Fibroblast of lung (primary cell): ENCODE data around the gene CSF2RB. TPM values are rescaled to one million over a fixed set of nuclear protein-coding genes. Genes with fewer than 3 reads are reported as not detected.

Experiments used
- DNase-seq, 2 donors: peaks; one replicate each; pipeline versions ENCODE4 v3.0.0 to v3.0.0-alpha.2; 2010; ENCODE audit warnings: low read depth in 2 of 2
- H2AFZ ChIP-seq: 2 replicates; pipeline ENCODE4 v1.5.1; 2012; ENCODE audit warnings: low read length, control low read depth, inconsistent platforms
- H3K27ac ChIP-seq: 2 replicates; pipeline ENCODE4 v1.5.1; 2011; ENCODE audit warnings: low read length, control low read depth; ENCODE audit not compliant: insufficient read depth
- H3K27me3 ChIP-seq: 2 replicates; pipeline ENCODE4 v1.5.1; 2011; ENCODE audit warnings: mild to moderate bottlenecking, low read length; ENCODE audit not compliant: control insufficient read depth, insufficient read depth
- H3K36me3 ChIP-seq: 2 replicates; pipeline ENCODE4 v1.5.1; 2011; ENCODE audit warnings: low read length; ENCODE audit not compliant: control insufficient read depth, insufficient read depth
- H3K4me1 ChIP-seq: 2 replicates; pipeline ENCODE4 v1.5.1; 2011; ENCODE audit warnings: low read length; ENCODE audit not compliant: control insufficient read depth, insufficient read depth; ENCODE audit errors: extremely low read depth
- H3K4me2 ChIP-seq: 2 replicates; pipeline ENCODE4 v1.5.1; 2011; ENCODE audit warnings: low read length, control low read depth; ENCODE audit not compliant: insufficient read depth; ENCODE audit errors: extremely low read depth
- H3K4me3 ChIP-seq, 4 experiments: fragments of 200-600 bp in 1 of 4; sonication (generic) in 1 of 4; replicated peaks in 1 of 4; 2 replicates each; pipeline ENCODE4 v1.5.1; 2011 to 2016; ENCODE audit warnings: low read length in 4 of 4, low read depth in 3 of 4, mild to moderate bottlenecking in 3 of 4, control low read depth in 2 of 4, inconsistent platforms in 1 of 4, mixed read lengths in 1 of 4; ENCODE audit not compliant: insufficient read depth in 1 of 4; ENCODE audit errors: control extremely low read depth in 1 of 4
- H3K79me2 ChIP-seq: 2 replicates; pipeline ENCODE4 v1.5.1; 2012; ENCODE audit warnings: mild to moderate bottlenecking, low read length, inconsistent platforms; ENCODE audit not compliant: control insufficient read depth, insufficient read depth
- H3K9ac ChIP-seq: 2 replicates; pipeline ENCODE4 v1.5.1; 2011; ENCODE audit warnings: mild to moderate bottlenecking, low read length, control low read depth; ENCODE audit not compliant: insufficient read depth
- H3K9me3 ChIP-seq: 2 replicates; pipeline ENCODE4 v1.5.1; 2012; ENCODE audit warnings: low read depth, low read length; ENCODE audit not compliant: control insufficient read depth, insufficient read depth
- H4K20me1 ChIP-seq: 2 replicates; pipeline ENCODE4 v1.5.1; 2011; ENCODE audit warnings: low read length; ENCODE audit not compliant: control insufficient read depth, insufficient read depth; ENCODE audit errors: extremely low read depth
- EZH2 ChIP-seq: IDR thresholded peaks from 2 replicates; pipeline ENCODE4 v1.5.1; 2012; ENCODE audit warnings: low read length, control low read depth, mild to moderate bottlenecking; ENCODE audit errors: missing control alignments
- polyA plus RNA-seq, 2 donors: library from polyadenylated mRNA; depleted of rRNA in 1 of 2; stranded (reverse) in 1 of 2; unstranded in 1 of 2; fragments of >200 nt; gene quantifications; 2 replicates each; pipeline ENCODE4 v1.2.1, GENCODE V29; 2011 to 2012; ENCODE audit warnings: missing spikeins in 1 of 2
- total RNA-seq: library from RNA; depleted of rRNA; stranded (reverse); fragments of >200 nt; gene quantifications from 2 replicates; pipeline ENCODE4 v1.2.1, GENCODE V29; 2014
- TF ChIP-seq, protein P1 (sequence below), 2 donors: IDR thresholded peaks in 1 of 2; conservative IDR thresholded peaks in 1 of 2; 1 replicate in 1 of 2; 2 replicates in 1 of 2; pipeline ENCODE4 v1.5.1; 2011 to 2012; ENCODE audit warnings: low read length in 2 of 2, control low read depth in 1 of 2, inconsistent platforms in 1 of 2, low read depth in 1 of 2, mild to moderate bottlenecking in 1 of 2

Gene CSF2RB
- total and polyA plus RNA-seq, 2 donors (not counting 1 experiment from before 2014, with no cell fraction given), result not detected

DNA sequence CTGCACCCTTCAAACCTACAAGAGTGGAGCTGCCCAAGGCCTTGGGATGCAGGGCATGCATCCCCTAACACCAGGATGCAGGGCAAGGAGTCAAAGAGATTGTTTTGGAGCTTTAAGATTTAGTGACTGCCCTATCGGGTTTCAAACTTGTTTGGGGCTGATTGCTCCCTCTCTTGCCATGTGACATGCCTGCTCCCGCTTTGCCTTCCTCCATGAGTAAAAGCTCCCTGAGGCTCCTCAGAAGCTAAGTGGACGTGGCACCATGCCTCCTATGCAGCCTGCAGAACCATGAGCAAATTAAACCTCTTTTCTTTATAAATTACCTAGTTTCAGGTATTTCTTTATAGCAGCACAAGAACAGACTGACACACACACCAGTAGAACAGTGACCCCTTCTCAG, 15.8 kb upstream of the CSF2RB start:
- Histone ChIP-seq H4K20me1 (no peaks in the 10 kb centered on the region), H3K4me3 (no peak overlapping the region), H3K9ac (no peak overlapping the region), H3K4me2 (no peak overlapping the region), H3K79me2 (no peaks in the 10 kb centered on the region), H3K4me1 (no peaks in the 10 kb centered on the region), H3K27me3 (no peaks in the 10 kb centered on the region), H3K36me3 (no peaks in the 10 kb centered on the region), H2AFZ (no peak overlapping the region), H3K27ac (no peak overlapping the region), H3K9me3 (no peaks in the 10 kb centered on the region)
- TF ChIP-seq EZH2, result no peak
- TF ChIP-seq, protein P1, sequence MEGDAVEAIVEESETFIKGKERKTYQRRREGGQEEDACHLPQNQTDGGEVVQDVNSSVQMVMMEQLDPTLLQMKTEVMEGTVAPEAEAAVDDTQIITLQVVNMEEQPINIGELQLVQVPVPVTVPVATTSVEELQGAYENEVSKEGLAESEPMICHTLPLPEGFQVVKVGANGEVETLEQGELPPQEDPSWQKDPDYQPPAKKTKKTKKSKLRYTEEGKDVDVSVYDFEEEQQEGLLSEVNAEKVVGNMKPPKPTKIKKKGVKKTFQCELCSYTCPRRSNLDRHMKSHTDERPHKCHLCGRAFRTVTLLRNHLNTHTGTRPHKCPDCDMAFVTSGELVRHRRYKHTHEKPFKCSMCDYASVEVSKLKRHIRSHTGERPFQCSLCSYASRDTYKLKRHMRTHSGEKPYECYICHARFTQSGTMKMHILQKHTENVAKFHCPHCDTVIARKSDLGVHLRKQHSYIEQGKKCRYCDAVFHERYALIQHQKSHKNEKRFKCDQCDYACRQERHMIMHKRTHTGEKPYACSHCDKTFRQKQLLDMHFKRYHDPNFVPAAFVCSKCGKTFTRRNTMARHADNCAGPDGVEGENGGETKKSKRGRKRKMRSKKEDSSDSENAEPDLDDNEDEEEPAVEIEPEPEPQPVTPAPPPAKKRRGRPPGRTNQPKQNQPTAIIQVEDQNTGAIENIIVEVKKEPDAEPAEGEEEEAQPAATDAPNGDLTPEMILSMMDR (conservative IDR thresholded peaks at IDR 0.05 in 1 of 2, IDR thresholded peaks at IDR 0.05 in 1 of 2; ENCODE audit: low read depth in 1 of 2, low read length in 2 of 2), result no peak
- no peak for DNase-seq

DNA sequence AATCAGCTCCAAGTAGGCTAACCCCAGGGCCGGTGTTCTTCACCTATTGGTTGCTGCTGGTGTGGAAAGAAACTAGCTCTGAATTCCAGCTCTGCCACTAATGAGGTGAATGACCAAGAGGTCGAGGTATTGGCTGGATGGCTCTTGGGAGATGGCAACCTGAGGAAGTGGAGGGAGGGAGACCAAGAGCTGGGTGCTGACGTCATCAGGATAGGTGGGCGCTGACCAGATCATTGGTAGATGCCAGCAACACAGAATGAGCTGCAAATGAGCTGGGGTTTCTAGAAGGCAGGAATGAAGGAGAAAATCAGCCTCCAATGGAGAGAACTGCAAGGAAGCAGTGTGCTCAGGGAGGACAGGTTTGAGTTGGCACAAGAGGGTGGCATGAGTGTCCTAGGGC, 14.7 kb upstream of the CSF2RB start:
- H3K4me2 ChIP-seq, result no peak overlapping the region
- no peak overlapping the region for H3K9ac ChIP-seq
- H3K4me1 ChIP-seq, result no peaks in the 10 kb centered on the region
- H2AFZ ChIP-seq, result no peak overlapping the region
- H4K20me1 ChIP-seq, result no peaks in the 10 kb centered on the region
- H3K27me3 ChIP-seq, result no peaks in the 10 kb centered on the region
- no peak overlapping the region for H3K27ac ChIP-seq
- H3K79me2 ChIP-seq, result no peaks in the 10 kb centered on the region
- TF ChIP-seq EZH2, result no peak
- TF ChIP-seq, protein P1 (conservative IDR thresholded peaks at IDR 0.05 in 1 of 2, IDR thresholded peaks at IDR 0.05 in 1 of 2; ENCODE audit: low read depth in 1 of 2, low read length in 2 of 2), result no peak
- DNase-seq, result no peak
- H3K4me3 ChIP-seq, result no peak overlapping the region
- H3K36me3 ChIP-seq, result no peaks in the 10 kb centered on the region
- no peaks in the 10 kb centered on the region for H3K9me3 ChIP-seq

DNA sequence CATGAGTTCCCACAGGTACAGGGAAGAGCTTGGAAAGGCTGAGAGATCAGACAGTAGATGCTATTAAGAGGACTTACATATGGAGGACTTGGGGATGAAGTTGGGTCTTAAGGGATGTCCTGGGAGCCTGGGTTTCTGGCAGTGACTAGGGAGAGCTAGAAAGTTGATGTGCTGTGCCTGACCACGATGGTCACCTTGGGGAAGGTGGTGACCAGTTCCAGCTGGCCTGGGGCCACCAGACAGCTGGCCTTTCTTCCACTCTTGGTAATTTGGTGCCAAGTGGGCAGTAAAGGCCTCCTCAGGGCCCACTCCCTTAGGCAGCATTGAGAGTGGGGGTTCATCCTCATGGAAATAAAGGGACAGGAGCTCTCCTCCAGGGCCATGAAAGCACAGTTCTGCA, 13.9 kb upstream of the CSF2RB start:
- Histone ChIP-seq H3K4me1 (no peaks in the 10 kb centered on the region), H3K27me3 (no peaks in the 10 kb centered on the region), H3K4me3 (no peak overlapping the region), H4K20me1 (no peaks in the 10 kb centered on the region), H3K36me3 (no peaks in the 10 kb centered on the region), H3K9me3 (no peaks in the 10 kb centered on the region), H2AFZ (no peak overlapping the region), H3K9ac (no peak overlapping the region), H3K4me2 (no peak overlapping the region), H3K27ac (no peak overlapping the region), H3K79me2 (no peaks in the 10 kb centered on the region)
- no peak for TF ChIP-seq EZH2
- TF ChIP-seq, protein P1 (conservative IDR thresholded peaks at IDR 0.05 in 1 of 2, IDR thresholded peaks at IDR 0.05 in 1 of 2; ENCODE audit: low read depth in 1 of 2, low read length in 2 of 2), result no peak
- DNase-seq, result no peak
